22Rv1 (cell line): Measurements from ENCODE around the gene GYPE.
"Not testable (repeated sequence)": the region's sequence is repeated elsewhere in the genome, so short reads cannot be mapped to it uniquely, and the experiment has no call there.

Experiments
- CTCF ChIP-seq: fragments of 450-650 bp; IDR thresholded peaks from 2 replicates; pipeline ENCODE4 v1.5.1; 2017; ENCODE audit warnings: mild to moderate bottlenecking
- ZFX ChIP-seq: fragments of 450-650 bp; IDR thresholded peaks from 2 replicates; pipeline ENCODE4 v1.6.1; 2017; ENCODE audit warnings: antibody characterized with exemption, borderline replicate concordance

GRCh38 chr4:143950967-143951366, 45.6 kb upstream of the GYPE start:
- not testable (repeated sequence) for TF ChIP-seq CTCF, ZFX
